NCI-H2107 treated with DMSO at 0.1 percent for 48 hours (cell line): ENCODE results near the gene CFI.
A peak's percentile ranks its signal among the peaks of the same experiment; 100 is the strongest.

ENCODE experiments used
- DNase-seq: peaks from one replicate; lab custom pipeline; 2025; ENCODE audit not compliant: unreplicated experiment; lab: John Stamatoyannopoulos, UW

CFI gene

DNA sequence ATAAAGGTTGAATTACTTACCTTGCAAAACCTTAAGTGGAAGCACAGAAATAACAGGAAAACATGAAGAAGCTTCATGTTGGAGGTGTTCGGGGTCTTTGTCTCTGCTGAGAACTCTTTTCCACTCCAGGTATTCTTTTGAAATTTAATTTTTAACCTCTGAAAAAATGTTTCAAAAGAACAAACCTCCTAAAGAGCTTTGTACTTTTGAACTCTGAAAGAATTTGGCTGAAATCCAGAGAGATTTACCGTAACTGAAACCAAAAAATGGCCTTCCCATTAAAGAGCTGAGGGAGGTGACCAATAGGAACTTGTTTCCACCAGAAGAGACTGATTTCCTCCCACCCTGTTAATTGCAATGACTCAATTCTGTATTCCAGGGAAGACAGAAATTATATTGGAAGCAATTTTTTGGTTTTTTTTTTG, at the start of gene CFI:
CFI (minus strand) TSS at position 105 of the 425 bp plus-strand sequence; CDS start at position 77, 28 bp downstream.
- DNase-seq, result no peak

DNA sequence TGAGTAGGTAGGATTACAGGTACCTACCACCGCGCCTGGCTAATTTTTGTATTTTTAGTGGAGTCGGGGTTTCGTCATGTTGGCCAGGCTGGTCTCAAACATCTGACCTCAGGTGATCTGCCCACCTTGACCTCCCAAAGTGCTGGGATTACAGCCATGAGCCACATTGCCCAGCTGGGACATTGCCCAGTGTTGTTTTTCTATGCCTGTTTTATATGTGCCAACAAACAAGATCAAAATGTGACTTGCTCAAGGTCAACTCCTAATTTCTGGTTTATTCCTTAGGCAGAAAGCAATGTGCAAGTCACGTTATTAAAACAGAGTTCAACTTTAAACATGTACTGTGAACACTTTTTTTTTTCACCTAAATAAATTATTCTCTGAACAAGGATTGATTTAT, 48.8 kb upstream of the CFI start:
- DNase-seq, result no peak

DNA sequence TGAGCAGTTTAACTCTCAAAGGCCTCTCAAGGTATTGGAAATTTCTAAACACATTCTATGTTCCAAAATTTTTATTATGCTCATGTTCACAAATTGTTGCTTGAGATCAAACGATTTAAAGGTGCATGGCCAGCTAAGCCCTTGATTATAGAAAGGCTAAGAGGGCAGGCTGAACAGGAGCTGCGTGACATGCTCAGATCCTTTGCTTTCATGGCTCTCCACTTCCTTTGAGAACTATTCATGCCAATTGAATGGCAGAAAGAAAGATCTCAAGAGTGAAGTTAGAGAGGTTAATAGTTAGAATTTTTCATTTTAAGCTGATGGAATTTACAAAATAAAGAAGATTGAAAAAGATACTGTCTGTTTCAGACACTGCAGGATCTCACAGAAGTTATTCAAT, 46.7 kb upstream of the CFI start:
- no peak for DNase-seq

DNA sequence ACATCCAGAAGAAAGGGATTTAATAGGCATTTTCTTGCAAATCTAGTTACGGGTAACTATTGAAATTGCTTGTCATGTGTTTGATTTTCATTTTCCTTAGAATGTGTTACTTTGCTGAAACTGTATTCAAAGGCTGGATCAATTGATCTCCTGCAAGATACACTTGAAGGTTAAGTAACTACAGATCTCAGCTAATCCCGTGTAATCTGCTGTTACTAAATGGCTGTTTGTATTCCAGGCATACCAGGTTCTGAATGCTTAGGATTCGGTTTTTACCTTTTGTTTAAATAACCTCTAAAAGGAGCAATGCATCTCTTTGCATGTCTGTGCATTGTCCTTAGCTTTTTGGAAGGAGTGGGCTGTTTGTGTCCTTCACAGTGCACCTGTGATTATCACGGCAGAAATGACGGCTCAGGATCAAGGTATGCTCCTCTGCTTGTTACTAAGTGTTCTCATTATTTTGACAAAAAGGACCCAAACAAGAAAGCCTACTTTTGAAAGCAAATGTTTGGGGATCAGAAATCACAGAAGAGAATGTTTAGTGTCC, 46.2 kb upstream of the CFI start, which contains the start of gene LRIT3:
LRIT3 (plus strand) TSS at position 212 of the 547 bp plus-strand sequence; CDS start at position 307, 95 bp downstream.
- no peak for DNase-seq

DNA sequence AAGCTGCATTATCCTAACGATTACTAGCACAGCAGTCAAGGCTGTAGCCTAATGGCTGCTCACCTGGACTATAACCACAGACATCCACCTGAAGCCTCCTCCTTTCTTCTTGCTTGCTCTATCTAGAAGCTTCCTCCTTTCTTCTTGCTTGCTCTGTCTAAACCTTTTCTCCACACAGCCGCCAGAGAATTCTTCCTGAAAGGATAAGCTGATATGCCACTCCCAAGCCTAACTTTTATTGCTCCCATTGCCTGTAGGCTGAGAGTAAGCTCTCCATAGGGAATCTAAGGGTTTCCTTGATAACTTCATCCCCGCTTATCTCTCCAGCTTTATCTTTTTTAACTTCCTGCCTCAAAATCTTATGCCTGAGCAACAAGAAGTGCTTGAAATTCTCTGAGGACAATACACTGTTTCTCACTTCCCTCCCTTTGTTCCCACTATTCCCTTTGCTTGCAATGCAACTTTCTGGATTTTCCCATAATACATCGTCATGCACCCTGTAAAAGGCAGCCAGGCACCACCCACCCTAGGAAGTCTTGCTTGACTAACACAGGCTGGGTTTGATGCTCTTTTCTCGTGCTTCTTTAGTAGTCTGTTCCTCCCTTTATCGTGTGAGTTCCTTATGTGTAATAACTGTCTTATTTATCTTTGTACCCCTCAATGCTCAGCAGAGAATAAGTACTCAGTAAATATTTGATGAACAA, 44.7 kb upstream of the CFI start:
- no peak for DNase-seq

DNA sequence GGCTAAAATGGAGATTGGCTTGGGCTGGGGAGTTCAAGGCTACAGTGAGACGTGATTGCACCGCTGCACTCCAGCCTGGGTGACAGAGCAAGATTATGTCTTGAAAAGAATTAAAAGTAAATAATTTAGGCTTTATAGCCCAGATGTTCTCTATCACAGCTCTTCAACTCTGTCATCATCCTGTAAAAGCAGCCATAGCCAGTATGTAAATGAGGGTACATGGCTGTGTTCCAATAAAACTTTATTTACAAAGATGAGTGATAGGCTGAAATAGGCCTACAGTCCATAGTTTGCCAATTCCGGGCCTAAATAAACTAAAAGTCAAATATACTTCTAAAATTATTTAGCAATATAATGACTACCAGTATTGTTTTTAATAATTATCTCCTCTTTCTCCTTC, 35.2 kb upstream of the CFI start:
- no peak for DNase-seq

DNA sequence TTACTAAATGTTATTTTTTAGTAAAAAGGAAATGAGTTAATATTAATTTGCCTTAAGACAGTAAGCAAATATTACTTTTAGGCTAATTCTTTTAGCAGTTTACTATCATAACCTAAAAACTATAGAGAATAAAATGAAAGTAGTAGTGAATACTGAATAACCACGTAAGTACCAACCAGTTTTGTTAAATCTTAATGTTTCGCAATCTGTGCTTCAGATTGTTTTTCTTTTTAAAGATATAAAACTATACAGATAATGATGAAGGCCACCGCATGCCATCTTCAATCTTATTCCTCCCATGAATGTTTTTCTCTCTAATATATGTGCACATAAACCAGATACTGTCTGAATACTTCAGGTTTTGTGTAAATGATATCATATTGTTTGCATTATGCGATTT, 32.0 kb upstream of the CFI start:
- no peak for DNase-seq

DNA sequence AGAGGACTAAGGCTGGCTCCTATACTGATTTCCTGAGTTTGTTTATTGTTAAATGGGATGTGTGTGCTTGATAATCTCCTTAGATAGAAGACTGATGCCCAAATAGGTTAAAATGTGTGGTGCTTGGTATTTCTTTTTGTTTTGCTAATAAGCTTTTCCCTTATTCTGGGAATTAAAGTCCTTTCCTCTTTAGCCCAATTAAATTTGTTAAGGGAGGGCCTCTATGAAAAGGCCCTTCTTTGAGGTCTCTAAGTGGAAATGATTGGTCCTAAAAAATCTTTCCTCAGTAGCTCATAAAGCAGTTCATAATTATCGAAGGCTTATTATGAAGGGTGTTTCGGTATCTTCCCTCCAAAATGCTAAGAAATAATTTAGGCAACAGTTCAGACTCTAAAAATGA, 25.9 kb upstream of the CFI start, which contains the start of gene RRH:
RRH (plus strand) TSS at position 301 of the 400 bp plus-strand sequence; CDS start at position 357, 56 bp downstream.
- DNase-seq, result no peak

DNA sequence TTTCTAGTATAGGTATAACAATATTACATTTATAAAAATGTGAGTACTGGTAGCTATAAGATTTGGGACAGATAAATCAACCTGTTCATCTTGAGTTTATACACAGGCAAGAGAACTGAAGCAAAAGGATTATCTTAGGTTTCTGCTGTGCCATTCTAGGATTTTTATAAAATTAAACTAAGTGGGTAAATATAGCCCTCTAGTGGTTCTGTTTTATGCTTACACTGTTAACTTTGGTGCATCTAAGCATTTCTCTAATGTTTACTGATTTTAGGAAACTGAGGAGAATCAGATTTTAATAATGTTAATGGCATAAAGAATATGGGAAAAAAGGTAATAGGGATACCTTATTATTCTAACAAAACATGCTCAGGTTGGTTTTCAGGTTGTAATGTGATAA, 24.9 kb upstream of the CFI start:
- peak; percentile 0 for DNase-seq

DNA sequence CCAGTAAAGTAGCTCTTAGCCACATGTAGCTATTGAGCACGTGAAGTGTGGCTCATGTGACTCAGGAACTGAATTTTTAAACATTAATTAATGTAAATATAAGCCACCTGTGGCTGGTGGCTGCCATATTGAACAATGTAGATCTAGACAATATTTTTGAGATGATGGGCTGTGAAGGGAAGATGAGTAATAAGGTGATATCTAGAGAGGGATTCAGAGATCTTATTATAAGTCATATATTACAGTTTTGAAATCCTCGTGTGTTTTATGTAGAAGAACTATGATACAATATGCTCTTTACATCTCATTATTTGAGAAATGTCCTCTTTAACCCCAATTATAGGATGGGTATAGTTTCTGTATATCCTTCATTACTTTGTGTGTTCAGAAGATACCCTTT, 19.4 kb upstream of the CFI start:
- DNase-seq, result no peak

DNA sequence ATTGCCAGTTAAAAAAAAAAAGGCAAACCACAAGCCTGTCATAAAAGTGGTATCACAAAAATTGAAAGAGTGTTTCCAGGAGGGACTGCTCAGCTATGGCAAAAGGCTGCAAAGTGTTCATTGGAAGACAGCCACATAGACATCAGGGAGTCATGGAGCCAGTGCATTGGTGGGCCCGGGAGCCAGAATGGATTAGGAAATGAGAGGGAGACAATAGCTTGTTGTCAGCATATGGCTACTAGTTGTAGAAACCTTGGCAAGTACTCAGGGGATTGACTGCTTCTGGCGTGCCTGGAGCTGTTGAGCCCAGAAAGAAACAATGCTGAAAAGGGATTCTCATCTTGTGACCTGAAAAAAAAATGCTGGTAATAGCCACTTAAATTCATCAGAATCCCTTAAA, 18.8 kb upstream of the CFI start:
- no peak for DNase-seq

DNA sequence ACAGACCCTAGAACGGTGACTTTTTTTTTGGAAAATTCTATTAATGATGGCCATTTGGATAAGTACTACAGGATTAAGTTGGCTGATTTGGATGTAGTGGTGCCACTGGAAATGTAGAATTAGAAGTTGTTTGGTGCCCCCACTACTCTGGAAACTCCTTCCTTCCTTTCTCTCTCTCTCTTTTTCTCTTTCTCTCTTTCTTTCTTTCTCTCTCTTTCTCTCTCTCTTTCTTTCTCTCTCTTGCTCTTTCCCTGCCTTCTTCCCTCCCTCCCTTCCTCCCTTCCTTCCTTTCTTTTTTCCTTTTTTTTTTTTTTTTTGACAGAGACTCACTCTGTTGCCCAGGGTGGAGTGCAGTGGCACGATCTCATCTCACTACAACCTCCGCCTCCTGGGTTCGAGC, 16.5 kb upstream of the CFI start:
- DNase-seq, result no peak

DNA sequence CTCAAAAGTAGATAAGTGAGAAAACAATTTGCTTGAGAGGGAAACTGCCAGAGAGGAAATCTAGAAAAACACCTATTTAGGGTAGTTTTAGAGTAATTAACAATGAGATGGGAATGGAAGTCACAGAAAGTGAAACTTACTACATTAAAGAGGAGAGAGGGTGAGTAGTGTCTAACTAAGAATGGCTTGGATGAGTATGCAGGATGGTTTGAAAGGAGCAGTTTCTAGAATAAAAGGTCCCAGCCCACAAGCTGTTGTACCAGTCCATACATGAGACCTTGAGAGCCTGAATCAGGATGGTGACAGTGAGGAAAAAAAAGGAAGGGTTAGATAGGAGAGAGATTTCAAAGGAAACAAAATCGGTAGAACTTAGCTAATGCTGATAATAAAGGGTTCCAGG, 15.1 kb upstream of the CFI start:
- no peak for DNase-seq

DNA sequence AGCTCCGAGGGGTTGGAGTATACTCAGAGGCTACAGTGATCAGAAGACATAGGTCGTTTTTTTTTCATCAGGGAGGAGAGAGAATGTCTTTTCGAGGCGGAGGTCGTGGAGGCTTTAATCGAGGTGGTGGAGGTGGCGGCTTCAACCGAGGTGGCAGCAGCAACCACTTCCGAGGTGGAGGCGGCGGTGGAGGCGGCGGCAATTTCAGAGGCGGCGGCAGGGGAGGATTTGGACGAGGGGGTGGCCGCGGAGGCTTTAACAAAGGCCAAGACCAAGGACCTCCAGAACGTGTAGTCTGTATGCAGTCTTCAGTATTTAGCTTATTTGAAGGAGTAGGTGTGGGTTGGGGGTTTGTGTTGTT, 14.3 kb upstream of the CFI start:
- no peak for DNase-seq

DNA sequence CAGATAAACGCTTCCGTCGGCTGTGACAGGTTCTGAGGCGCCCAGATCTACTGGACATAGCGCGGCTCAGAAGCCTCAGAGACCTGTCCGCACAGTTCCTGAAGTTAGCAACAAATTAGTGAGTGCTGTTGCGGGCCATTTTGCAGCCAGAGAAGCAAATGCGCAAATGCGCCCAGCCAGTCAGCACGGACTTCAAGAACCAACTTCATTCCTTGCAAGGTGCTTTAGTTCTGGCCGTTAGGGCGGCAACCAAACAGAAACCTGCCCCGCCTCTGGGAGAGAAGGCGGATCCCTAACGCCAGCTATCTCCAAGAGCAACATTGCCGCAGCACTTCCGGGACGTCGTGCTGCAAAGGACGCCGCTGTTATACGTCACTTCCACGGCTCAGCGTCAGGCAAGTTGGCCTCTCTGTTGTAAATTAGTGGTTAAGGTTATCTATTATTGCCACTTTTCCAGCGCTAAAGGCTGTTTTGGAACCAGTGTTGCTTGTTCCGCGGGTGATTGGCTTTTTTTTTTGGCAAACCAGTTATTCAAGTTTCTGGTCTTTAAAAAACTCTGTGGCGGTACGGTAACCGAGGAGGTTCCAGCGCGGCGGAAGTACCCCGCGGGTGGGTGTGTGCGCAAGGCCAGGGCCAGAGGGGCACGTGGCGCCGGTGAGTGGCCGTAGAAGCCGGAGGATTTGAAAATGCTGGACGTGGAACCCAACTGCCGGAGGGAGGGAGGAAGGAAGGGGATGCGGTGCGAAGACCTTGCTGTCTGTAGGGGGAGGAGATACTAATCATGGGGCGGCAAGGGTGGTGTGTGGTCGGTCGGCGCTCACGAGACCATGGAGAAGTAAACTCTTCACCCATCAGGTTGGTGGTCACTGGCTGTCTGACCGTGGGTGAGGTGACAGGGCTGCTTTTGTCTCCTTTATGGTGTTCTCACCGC, 13.6 kb upstream of the CFI start, which contains the start of gene GAR1:
GAR1 (plus strand) TSS at position 612 of the 931 bp plus-strand sequence. CDS start 403 bp downstream, outside the sequence.
- DNase-seq, result peak; percentile 52

DNA sequence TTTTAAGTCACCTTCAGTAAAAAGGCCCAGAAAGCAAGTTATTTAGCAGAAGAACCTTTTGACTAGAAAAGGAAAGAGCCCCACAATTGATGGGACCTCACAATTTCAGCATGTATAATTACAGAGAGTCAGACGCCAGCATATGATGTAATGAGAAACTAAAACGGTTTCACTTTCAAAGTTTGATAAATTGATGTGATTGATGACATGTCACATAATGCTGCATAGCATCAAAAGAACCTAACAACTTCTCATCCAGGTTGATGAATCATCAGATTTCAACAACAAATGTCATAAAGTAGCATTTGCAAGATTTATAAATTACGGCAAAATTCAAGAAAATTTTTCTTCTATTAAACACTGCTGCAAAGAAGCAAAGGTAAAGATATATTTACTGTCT, 9.9 kb upstream of the CFI start:
- no peak for DNase-seq

DNA sequence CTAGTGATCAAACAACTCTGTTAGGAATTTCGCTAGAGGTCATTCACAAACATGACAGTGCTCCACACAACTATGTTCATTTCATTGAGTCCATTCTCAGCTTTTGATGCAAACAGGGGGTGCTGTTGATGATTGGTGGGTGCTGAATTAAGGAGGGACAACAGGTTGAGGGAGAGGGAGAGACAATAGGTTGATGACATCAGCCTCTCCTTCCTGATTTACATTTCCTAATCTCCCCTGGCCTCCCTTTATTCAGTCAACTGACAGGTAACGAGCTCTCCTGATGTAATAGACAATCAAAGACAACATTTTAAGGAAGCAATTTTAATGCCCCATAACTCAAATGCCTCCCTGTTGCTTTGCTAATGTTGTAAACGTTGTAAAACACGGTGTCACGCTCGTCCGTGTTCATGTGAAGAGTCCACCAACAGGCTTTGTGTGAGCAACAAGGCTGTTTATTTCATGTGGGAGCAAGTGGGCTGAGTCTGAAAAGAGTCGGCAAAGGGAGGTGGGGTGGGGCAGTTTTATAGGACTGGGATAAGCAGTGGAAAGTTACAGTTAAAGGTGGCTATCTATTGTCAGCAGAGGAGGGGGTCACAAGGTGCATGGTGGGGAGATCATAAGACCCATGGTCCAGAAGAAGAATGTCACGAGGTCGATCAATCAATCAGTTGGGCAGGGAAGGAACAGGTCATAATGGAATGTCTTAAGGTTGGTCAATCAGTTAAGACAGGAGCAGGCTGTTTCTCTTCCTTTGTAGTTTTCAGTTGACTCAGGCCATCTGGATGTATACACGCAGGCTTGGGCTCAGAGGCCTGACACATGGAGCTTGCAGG, 9.0 kb upstream of the CFI start:
- no peak for DNase-seq

DNA sequence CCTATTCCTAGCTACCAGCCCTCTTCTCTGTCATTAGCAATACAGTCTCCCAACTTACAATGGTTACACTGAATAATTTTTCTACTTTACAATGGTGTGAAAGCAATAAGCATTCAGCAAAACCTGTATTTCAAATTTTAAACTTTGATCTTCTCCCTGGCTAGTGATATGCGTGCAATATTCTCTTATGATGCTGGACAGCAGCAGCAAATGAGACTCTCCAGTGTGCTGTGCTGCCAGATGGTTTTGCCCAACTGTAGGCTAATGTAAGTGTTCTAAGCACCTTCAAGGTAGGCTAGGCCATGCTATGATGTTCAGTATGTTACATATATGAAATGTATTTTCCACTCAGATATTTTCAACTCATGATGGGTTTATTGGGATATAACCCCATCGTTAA, 7.9 kb upstream of the CFI start:
- no peak for DNase-seq

DNA sequence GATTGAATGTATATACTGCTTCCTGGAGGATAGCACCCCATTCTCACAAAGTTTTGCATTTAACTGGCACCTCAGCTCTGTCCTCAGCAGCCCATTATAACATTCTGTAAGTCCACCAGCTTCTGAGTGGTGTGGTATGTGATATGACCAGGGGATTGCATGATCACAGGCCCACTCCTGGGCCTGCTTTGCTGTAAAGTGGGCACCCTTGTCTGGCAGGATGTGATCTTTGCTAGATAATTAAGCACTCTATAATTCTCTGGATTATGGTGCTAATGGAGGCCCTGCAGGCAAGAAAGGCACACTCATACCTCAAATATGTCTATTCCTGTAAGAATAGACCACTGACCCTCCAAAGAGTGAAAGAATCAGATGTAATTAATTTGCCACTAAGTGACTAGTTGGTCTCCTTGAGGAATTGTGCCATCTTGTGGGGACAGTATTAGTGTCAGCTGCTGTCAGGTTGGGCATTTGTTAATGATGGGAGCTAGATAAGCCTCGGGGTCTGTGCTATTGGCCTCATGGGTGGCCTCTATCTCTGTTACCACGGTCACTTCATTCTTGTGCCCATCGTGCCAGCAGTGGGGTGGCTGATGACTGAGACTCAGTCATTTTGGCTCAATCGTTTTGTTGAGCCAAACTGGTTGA, 2.2 kb upstream of the CFI start:
- peak; percentile 28 for DNase-seq

DNA sequence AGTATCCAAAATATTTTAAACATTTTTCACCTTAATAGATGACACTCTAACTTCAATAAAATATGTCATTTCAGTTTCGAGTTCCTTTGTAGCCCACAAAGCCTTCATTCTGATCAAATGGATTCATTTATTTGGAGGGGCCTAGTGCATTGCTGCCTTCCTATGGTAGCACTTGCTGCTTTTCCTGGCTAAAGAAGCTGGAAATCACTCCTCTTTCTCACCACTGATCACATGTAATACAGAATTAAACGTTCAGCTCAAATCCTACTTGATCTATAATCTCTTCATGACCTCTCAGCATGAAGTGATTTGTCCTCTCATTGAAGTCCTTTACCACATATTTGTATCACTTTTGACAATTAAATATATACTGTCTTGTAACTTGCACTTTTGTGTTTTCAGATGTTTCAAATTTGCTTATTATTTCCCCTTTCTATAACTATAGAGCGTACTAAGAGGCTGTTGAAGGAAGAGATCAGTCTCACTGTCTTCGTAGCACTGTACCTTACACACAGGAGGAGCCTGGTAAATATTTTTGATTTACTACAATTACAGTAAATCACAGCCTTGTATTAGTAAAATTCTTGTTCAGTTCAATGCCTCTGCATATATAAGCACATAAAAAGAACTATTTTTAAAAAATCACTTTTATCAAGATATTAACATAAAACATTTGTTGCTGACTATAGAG, 555 bp downstream of the CFI start:
- DNase-seq, result no peak
